ENCODE results near the gene FAM78A. TPM values are rescaled to one million over a fixed set of nuclear protein-coding genes. Genes with fewer than 3 reads are reported as not detected.

Gene FAM78A
- total RNA-seq, 1 donor from 2014 or later = 0.73 TPM

GRCh38 chr9:131258698-131259431 lies 17.4 kb downstream of the FAM78A start:
- Mint-ChIP-seq H3K4me1 (ENCODE audit: low read depth, unreplicated experiment) (peaks cover 9% of the 10 kb centered on the region), H3K27me3 (ENCODE audit: low read depth, unreplicated experiment) (peaks cover 16% of the 10 kb centered on the region), H3K27ac (ENCODE audit: unreplicated experiment) (no peak overlapping the region), H3K4me3 (ENCODE audit: unreplicated experiment) (no peak overlapping the region), H3K9me3 (ENCODE audit: unreplicated experiment) (peaks cover 2% of the 10 kb centered on the region), H3K36me3 (ENCODE audit: low read depth, unreplicated experiment) (peaks cover 5% of the 10 kb centered on the region)
- TF ChIP-seq, protein P1, sequence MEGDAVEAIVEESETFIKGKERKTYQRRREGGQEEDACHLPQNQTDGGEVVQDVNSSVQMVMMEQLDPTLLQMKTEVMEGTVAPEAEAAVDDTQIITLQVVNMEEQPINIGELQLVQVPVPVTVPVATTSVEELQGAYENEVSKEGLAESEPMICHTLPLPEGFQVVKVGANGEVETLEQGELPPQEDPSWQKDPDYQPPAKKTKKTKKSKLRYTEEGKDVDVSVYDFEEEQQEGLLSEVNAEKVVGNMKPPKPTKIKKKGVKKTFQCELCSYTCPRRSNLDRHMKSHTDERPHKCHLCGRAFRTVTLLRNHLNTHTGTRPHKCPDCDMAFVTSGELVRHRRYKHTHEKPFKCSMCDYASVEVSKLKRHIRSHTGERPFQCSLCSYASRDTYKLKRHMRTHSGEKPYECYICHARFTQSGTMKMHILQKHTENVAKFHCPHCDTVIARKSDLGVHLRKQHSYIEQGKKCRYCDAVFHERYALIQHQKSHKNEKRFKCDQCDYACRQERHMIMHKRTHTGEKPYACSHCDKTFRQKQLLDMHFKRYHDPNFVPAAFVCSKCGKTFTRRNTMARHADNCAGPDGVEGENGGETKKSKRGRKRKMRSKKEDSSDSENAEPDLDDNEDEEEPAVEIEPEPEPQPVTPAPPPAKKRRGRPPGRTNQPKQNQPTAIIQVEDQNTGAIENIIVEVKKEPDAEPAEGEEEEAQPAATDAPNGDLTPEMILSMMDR (IDR thresholded peaks at IDR 0.05; ENCODE audit: insufficient read depth, low read depth, low read length) = no peak
- no peak for TF ChIP-seq EZH2 (IDR thresholded peaks at IDR 0.05; ENCODE audit: insufficient read depth, low read length)
- Histone ChIP-seq H3K9ac (ENCODE audit: low read length) (no peak overlapping the region), H3K79me2 (ENCODE audit: insufficient read depth, low read length) (no peaks in the 10 kb centered on the region), H2AFZ (ENCODE audit: low read depth, low read length) (no peak overlapping the region), H3K4me2 (ENCODE audit: low read length) (no peak overlapping the region), H3K27ac (ENCODE audit: low read depth, low read length) (no peak overlapping the region), H3K9me3 (ENCODE audit: insufficient read depth, low read depth, low read length) (no peaks in the 10 kb centered on the region), H4K20me1 (ENCODE audit: insufficient read depth, low read length) (no peaks in the 10 kb centered on the region), H3K36me3 (ENCODE audit: insufficient read depth, low read length) (no peaks in the 10 kb centered on the region), H3K4me1 (ENCODE audit: insufficient read depth, low read length) (peaks cover 10% of the 10 kb centered on the region), H3K27me3 (ENCODE audit: insufficient read depth, low read length) (no peaks in the 10 kb centered on the region), H3K4me3 (ENCODE audit: insufficient read depth, low read depth, low read length) (no peak overlapping the region)
- FAIRE-seq (no peak), DNase-seq (ENCODE audit: low read depth) (no peak)

DNA sequence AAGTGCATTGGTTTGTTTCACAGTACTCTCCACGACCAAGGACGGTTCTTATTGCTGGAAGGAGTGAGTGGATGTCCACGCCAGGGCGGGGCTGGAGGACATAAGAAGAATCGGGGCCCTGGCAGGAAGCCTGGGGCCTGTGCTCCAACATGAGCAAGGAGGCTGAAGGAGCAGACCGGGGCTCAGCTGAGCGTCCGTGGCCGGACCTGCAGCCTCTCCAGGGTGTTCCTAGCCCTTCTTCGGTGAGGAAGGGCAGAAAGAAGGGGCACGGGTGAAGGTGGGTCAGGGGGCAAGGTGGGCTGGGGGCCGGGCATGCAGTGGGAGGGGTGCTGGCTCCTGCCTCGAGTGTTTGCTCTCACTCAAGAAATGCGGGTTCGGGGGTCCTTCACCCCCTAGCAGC lies 18.1 kb downstream of the FAM78A start:
- Histone ChIP-seq H4K20me1 (ENCODE audit: insufficient read depth, low read length) (no peaks in the 10 kb centered on the region), H3K27me3 (ENCODE audit: insufficient read depth, low read length) (no peaks in the 10 kb centered on the region), H3K4me3 (ENCODE audit: insufficient read depth, low read depth, low read length) (no peak overlapping the region), H3K9me3 (ENCODE audit: insufficient read depth, low read depth, low read length) (no peaks in the 10 kb centered on the region), H2AFZ (ENCODE audit: low read depth, low read length) (no peak overlapping the region), H3K36me3 (ENCODE audit: insufficient read depth, low read length) (no peaks in the 10 kb centered on the region), H3K4me2 (ENCODE audit: low read length) (no peak overlapping the region), H3K4me1 (ENCODE audit: insufficient read depth, low read length) (peaks cover 10% of the 10 kb centered on the region), H3K79me2 (ENCODE audit: insufficient read depth, low read length) (no peaks in the 10 kb centered on the region), H3K9ac (ENCODE audit: low read length) (no peak overlapping the region), H3K27ac (ENCODE audit: low read depth, low read length) (no peak overlapping the region)
- peaks cover 16% of the 10 kb centered on the region for H3K27me3 Mint-ChIP-seq (ENCODE audit: low read depth, unreplicated experiment)
- no peak for TF ChIP-seq EZH2 (IDR thresholded peaks at IDR 0.05; ENCODE audit: insufficient read depth, low read length)
- TF ChIP-seq, protein P1 (IDR thresholded peaks at IDR 0.05; ENCODE audit: insufficient read depth, low read depth, low read length) = no peak
- H3K4me3 Mint-ChIP-seq (ENCODE audit: unreplicated experiment) = no peak overlapping the region
- peaks cover 2% of the 10 kb centered on the region for H3K9me3 Mint-ChIP-seq (ENCODE audit: unreplicated experiment)
- H3K4me1 Mint-ChIP-seq (ENCODE audit: low read depth, unreplicated experiment) = peaks cover 10% of the 10 kb centered on the region
- H3K27ac Mint-ChIP-seq (ENCODE audit: unreplicated experiment) = no peak overlapping the region
- DNase-seq (ENCODE audit: low read depth) (no peak), FAIRE-seq (no peak)
- peaks cover 5% of the 10 kb centered on the region for H3K36me3 Mint-ChIP-seq (ENCODE audit: low read depth, unreplicated experiment)

Data from astrocyte (in vitro differentiated cells and primary cell).